Measurements from ENCODE around the gene CALML3. TPM values are rescaled to one million over a fixed set of nuclear protein-coding genes. Genes with fewer than 3 reads are reported as not detected.

Gene CALML3
- total RNA-seq, 2 experiments from 2014 or later, result not detected

DNA sequence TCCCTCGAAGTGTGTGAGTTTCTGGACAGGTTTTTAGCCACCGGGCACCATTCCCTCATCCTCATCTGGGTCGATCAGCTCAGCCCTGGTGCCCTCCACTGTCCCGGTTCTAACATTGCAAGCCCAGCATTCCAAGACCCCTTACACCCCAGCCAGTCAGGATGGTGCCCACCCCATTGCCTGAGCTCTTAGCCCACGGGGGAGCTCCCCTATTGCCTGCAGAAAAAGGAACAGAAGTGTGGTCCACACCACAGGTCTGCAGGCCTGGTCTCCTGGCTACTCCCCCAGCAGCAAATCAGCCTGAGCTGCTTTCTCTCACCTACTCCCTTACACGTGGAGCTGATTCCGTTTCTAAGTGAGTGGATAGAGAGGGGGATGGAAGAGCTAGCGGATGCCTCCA lies 30.1 kb upstream of the CALML3 start:
- Mint-ChIP-seq H3K27ac (no peak overlapping the region), H3K4me3 (no peak overlapping the region), H3K4me1 (ENCODE audit: low read depth) (no peaks in the 10 kb centered on the region), H3K27me3 (no peaks in the 10 kb centered on the region), H3K9me3 (peaks cover 12% of the 10 kb centered on the region), H3K36me3 (peaks cover 6% of the 10 kb centered on the region)
- DNase-seq, result no peak
- POLR2A ChIA-PET, result no interaction called here
- intact Hi-C loops (cut with micrococcal nuclease), result no loop called here
- CTCF ChIA-PET, result no interaction called here

DNA sequence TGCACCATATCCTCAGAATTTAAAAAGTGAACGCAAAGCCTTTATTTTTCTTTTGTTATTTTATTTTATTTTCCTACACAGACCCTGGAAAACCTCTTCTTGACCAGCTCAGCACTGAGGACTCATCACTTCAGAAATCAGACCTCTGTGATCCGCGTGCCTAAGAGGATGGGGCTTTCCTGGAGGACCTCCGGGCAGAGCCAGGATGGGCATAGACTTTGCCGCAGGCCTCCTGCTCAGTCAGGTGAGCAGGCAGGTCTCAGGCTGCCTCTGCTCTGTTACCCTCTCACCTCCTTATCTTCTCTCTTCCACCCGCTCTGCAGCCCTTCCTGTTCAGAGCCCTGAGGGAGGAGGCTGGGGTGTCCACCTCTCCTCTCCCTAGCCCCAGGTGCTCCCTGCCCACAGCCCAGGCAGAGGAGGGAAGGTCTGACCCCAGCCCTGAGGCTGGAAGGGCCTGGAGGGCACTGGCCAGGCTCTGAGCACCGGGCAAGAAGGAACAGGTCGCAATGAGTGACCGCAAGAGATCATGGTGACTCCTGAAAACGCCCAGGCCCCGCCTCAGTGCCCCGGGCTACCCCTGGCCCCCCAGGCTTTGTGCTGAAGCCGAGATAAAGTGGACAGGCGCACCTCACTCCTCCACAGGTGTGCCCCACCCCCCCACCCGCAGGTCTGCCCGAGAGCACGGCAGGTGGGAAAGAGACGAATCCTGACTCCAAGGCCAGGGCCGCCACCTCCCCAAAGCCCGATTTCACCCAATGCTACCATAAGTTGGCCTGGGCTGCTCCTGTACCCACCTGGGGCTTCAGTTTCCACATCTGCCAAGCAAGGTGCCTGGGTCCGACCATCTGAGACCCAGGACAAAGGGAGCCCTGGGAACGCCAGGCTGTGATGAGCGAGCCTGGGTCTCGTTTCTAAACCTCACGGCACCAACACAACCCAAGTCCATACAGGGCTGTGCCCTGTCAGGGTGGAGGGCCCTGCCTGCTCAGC lies 28.2 kb upstream of the CALML3 start:
- intact Hi-C loops (cut with micrococcal nuclease), result no loop called here
- H3K4me1 Mint-ChIP-seq (ENCODE audit: low read depth), result no peaks in the 10 kb centered on the region
- ChIA-PET POLR2A (no interaction called here), CTCF (no interaction called here)
- H3K9me3 Mint-ChIP-seq, result peaks cover 12% of the 10 kb centered on the region
- H3K27ac Mint-ChIP-seq, result no peak overlapping the region
- H3K27me3 Mint-ChIP-seq, result peaks cover 2% of the 10 kb centered on the region
- no peak overlapping the region for H3K4me3 Mint-ChIP-seq
- DNase-seq, result no peak
- peaks cover 6% of the 10 kb centered on the region for H3K36me3 Mint-ChIP-seq

DNA sequence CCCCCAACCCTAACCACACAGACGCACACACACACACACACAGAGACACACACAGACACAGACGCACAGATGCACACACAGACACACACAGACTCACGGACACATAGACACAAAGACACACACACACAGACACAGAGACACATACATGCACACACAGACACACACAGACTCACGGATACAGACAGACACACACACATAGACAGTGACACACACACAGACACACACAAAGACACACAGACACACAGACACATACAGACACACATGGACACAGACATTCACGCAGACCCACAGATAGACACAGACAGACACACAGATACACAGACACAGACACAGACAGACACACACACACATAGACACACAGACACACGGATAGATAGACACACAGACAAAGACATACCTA lies 27.5 kb upstream of the CALML3 start:
- peaks cover 2% of the 10 kb centered on the region for H3K27me3 Mint-ChIP-seq
- POLR2A ChIA-PET, result no interaction called here

DNA sequence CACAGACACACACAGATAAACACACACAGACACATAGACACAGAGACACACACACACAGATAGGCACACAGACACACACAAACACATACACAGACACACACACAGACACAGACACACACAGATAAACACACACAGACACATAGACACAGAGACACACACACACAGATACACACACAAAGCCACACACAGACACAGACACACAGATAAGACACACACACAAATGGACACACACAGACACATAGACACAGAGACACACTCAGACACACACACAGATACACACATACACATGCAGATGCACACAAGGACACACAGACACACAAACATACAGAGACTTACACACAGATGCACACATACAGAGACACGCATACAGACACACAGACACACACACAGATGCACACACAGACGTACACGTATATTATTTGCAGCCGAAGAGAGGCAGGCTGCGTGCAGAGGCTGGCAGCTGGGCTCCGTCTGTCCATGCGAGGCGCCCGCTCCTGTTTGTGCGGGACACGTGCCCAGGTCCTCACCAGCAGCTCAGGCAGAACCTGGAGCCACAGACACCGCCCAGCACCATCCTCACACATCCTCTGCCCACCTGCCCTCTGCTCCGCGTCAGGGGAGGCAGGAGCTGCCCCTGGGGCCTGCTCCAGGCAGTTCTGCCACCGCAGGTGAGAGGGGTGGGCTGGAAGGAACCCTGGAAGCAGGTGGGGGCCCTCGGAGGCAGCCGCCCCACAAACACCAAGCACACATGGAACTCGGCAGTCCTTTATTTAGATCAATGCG lies 26.6 kb upstream of the CALML3 start:
- Mint-ChIP-seq H3K27me3 (peaks cover 2% of the 10 kb centered on the region), H3K9me3 (no peaks in the 10 kb centered on the region), H3K4me3 (no peak overlapping the region), H3K4me1 (ENCODE audit: low read depth) (no peaks in the 10 kb centered on the region), H3K36me3 (no peaks in the 10 kb centered on the region), H3K27ac (no peak overlapping the region)
- intact Hi-C loops (cut with micrococcal nuclease), result no loop called here
- ChIA-PET POLR2A (no interaction called here), CTCF (no interaction called here)
- DNase-seq, result no peak

More for the DNA sequence above, 27.5 kb upstream of the CALML3 start:
- intact Hi-C loops (cut with micrococcal nuclease), result no loop called here
- CTCF ChIA-PET, result no interaction called here
- DNase-seq, result no peak
- no peak overlapping the region for H3K27ac Mint-ChIP-seq
- H3K9me3 Mint-ChIP-seq, result peaks cover 7% of the 10 kb centered on the region
- H3K36me3 Mint-ChIP-seq, result peaks cover 2% of the 10 kb centered on the region
- H3K4me1 Mint-ChIP-seq (ENCODE audit: low read depth), result no peaks in the 10 kb centered on the region
- H3K4me3 Mint-ChIP-seq, result no peak overlapping the region

DNA sequence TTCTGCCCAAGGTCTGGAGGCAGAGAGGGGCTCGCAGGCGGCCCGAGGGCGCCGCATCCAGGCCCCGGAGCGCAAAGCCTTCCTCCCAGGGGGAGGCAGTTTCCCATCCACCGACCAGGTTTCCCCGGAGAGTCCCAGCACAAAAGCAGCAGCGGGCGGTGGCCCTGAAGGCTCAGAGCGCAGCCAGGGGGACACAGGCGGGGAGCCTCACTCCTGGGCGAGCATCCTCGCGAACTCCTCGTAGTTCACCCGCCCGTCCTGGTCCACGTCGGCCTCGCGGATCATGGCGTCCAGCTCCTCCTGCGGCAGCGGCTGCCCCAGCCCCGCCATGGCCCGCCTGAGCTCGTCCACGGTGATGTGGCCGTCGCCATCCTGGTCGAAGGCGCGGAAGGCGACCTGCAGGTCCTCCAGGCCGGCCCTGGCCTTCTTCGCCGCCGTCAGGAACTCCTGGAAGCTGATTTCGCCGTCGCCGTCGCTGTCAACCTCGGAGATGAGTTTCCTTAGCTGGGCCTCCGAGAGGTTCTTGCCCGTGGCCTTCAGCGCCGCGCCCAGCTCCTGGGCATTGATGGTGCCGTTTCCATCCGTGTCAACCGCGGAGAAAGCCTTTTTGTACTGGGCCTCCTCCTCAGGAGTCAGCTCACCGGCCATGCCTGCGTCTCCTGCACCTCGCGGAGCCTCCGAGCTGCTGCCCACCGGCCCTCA lies 25.8 kb upstream of the CALML3 start:
- ChIA-PET POLR2A (no interaction called here), CTCF (no interaction called here)
- intact Hi-C loops (cut with micrococcal nuclease), result no loop called here
- Mint-ChIP-seq H3K27ac (no peak overlapping the region), H3K36me3 (no peaks in the 10 kb centered on the region), H3K9me3 (no peaks in the 10 kb centered on the region), H3K27me3 (peaks cover 2% of the 10 kb centered on the region), H3K4me3 (no peak overlapping the region), H3K4me1 (ENCODE audit: low read depth) (no peaks in the 10 kb centered on the region)
- DNase-seq, result no peak

DNA sequence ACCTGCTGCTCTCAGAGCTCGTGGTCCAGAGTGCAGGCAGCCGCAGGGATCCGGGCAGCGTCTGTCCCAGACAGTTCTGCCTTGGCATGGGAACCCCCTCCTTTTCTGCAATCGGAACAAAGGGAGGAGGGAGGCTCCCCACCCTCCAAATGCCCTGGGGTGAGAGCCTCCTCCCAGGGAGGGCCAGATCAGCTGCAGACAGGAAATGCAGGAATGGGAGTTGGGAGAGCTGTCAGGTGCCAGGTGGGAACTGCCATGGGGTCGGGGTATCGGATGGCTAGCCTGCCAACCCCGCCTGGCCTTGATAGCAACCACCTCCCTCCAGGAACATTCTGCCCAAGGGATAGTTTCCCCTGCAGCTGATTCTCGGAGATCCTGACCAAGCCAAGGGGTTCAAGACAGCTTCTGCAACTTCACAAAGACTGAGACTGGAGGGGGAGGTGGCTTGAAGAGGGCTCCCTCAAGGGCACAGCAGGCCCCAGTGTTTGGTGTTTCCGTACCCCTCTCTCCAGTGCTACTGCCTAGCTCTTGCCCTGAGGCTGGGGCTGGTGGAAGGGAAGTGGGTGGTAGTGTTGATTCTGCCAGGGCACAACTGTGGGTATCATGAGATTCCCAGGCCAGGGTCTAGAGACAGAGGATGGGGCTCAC lies 25.1 kb upstream of the CALML3 start, which contains the start of gene CALML5:
CALML5 (minus strand) TSS at position 78 of the 648 bp plus-strand sequence. CDS start 132 bp downstream, outside the sequence.
- intact Hi-C loops (cut with micrococcal nuclease), result no loop called here
- Mint-ChIP-seq H3K27ac (no peak within 1 kb of the TSS), H3K4me1 (ENCODE audit: low read depth) (no peaks in the 10 kb centered on the region), H3K9me3 (no peaks in the 10 kb centered on the region), H3K36me3 (no peaks in the 10 kb centered on the region), H3K4me3 (no peak within 1 kb of the TSS), H3K27me3 (peaks cover 2% of the 10 kb centered on the region)
- DNase-seq, result no peak
- ChIA-PET CTCF (no interaction called here), POLR2A (no interaction called here)

DNA sequence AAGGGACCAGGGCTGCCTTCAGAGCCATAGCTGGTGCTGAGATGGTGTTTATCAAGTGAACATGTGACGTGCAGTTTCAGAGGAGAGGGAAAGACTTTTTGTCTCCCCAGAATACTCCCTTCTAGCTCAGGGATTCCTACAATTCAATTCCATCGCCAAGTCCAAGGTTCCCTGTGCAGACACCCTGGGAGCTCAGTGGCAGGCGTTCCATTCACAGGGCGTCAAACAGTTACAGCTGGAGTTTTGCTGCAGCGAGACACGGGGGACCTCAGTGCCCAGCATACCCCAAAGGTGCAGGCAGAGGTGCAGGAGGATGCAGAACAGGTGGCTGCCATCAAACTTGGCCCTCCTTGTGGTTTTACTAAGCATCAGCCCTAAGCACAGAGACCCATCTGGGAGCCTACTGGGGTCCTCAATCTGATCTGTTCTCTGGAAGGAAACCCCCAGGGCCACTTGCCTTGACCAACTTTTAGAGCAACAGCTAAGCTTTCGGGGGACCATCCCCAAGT lies 24.5 kb upstream of the CALML3 start:
- Mint-ChIP-seq H3K27ac (no peak overlapping the region), H3K4me3 (no peak overlapping the region), H3K36me3 (no peaks in the 10 kb centered on the region), H3K4me1 (ENCODE audit: low read depth) (no peaks in the 10 kb centered on the region), H3K27me3 (peaks cover 3% of the 10 kb centered on the region), H3K9me3 (no peaks in the 10 kb centered on the region)
- ChIA-PET CTCF (interaction anchor here (0.6 kb wide), 1 partner anchor 130 kb away, joined by 3 read pairs; no protein-coding TSS in a partner anchor), POLR2A (no interaction called here)
- DNase-seq, result no peak
- intact Hi-C loops (cut with micrococcal nuclease), result no loop called here

DNA sequence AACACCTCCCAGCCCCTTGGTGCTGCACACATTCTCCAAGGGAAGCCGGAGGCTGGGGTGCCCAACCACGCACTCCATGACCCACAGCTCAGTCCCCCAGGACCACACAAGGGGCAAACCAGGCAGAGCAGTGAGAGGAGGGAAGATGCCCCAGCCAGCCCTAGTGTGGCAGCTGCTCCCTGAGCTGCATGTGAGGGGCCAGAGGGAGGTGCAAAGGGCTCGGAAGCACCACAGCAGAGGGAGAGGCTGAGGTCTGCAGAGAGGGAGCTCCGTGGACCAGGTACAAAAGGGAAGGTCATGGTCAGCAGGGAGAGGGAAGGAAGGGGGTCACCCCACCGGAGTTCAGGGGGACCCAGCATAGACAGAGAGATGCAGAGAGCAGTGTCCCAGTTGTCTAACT lies 23.9 kb upstream of the CALML3 start:
- intact Hi-C loops (cut with micrococcal nuclease), result no loop called here
- no peak for DNase-seq
- Mint-ChIP-seq H3K9me3 (no peaks in the 10 kb centered on the region), H3K36me3 (no peaks in the 10 kb centered on the region), H3K4me3 (no peak overlapping the region), H3K4me1 (ENCODE audit: low read depth) (no peaks in the 10 kb centered on the region), H3K27ac (no peak overlapping the region), H3K27me3 (peaks cover 5% of the 10 kb centered on the region)
- CTCF ChIA-PET, result interaction anchor here (0.6 to 2.1 kb wide), 2 partner anchors 122 to 129 kb away, joined by 3 to 6 read pairs; no protein-coding TSS in a partner anchor
- POLR2A ChIA-PET, result no interaction called here

DNA sequence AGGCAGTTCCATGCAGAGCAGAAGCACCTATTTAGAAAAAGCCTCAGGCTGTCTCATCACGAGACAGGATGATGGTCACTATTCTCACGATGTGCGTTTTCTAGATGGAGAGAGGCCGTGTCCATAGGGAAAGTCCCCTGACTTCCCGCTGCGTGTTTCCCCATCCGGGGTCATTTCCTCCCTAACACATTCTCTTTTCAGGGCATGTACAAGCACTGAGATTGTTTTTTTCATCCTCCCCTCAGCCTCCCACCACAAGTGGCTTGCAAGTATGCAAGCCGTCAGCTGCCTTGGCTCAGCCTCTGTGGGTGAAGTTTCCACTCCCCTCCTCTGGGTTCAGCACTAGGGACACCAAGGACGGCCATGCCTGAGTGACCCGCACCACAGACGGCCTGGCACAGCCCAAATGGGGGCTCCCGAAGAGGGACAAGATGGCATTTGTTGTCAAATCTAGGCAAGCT lies 22.7 kb upstream of the CALML3 start:
- Mint-ChIP-seq H3K27ac (no peak overlapping the region), H3K36me3 (no peaks in the 10 kb centered on the region), H3K9me3 (no peaks in the 10 kb centered on the region), H3K27me3 (peaks cover 5% of the 10 kb centered on the region), H3K4me3 (no peak overlapping the region), H3K4me1 (ENCODE audit: low read depth) (no peaks in the 10 kb centered on the region)
- CTCF ChIA-PET, result interaction anchor here (2.1 kb wide), 1 partner anchor 121 kb away, joined by 6 read pairs; no protein-coding TSS in a partner anchor
- POLR2A ChIA-PET, result interaction anchor here (0.6 kb wide), 1 partner anchor 45 kb away, joined by 5 read pairs; no protein-coding TSS in a partner anchor
- intact Hi-C loops (cut with micrococcal nuclease), result no loop called here
- no peak for DNase-seq

DNA sequence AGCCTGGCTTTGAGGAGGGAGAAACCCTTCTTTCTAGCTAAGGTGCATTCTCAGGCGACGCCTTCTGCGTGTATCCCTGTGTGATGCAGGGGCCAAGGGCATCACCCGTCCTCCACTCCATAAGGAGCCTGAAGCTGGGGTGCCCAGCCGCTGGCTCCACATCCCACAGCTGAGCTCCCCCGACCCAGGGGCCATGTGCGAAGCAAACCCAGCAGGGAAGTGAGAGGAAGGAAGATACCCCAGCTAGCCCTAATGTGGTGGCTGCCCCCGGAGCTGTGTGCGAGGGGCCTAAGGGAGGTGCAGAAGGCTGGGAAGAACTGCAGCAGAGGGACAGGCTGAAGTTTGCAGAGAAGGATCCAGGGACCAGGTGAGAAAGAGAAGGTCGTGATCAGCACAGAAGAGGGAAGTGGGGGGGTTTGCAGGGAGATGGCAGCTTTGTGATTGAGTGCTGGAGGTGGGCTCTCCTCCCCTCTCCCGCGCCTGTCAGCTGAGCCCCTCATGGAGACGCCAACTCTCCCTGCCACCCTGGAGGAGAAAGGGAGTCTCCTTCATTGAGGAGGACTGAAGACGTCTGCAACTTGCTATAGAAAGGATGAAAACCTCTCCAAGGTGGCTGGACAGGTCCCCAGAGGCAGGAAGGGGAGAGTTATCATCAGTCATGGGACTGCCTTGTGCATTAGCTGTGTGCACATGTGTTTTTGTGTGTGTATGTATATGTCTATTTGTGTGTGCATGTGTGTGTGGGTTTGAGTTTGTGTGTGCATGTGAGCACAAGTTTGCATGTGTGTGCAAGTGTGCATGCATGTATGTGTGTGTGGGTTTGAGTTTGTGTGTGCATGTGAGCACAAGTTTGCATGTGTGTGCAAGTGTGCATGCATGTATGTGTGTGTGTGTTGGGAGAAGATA lies 21.9 kb upstream of the CALML3 start:
- CTCF ChIA-PET, result interaction anchor here (1.2 to 2.1 kb wide), 2 partner anchors 120 to 126 kb away, joined by 3 to 6 read pairs; no protein-coding TSS in a partner anchor
- intact Hi-C loops (cut with micrococcal nuclease), result no loop called here
- no peaks in the 10 kb centered on the region for H3K9me3 Mint-ChIP-seq
- H3K4me1 Mint-ChIP-seq (ENCODE audit: low read depth), result no peaks in the 10 kb centered on the region
- no peak overlapping the region for H3K4me3 Mint-ChIP-seq
- no peak for DNase-seq
- H3K27ac Mint-ChIP-seq, result no peak overlapping the region
- H3K36me3 Mint-ChIP-seq, result no peaks in the 10 kb centered on the region
- peaks cover 5% of the 10 kb centered on the region for H3K27me3 Mint-ChIP-seq
- POLR2A ChIA-PET, result interaction anchor here (0.6 kb wide), 1 partner anchor 46 kb away, joined by 5 read pairs; no protein-coding TSS in a partner anchor
